Suprapubic skin (tissue), 4 donors: ENCODE results near the gene PRAMEF6. TPM values are rescaled to one million over a fixed set of nuclear protein-coding genes. Genes with fewer than 3 reads are reported as not detected.
"Not testable (repeated sequence)": the region's sequence is repeated elsewhere in the genome, so short reads cannot be mapped to it uniquely, and the experiment has no call there.

Source experiments
- DNase-seq, 2 donors: peaks; one replicate each; pipeline ENCODE4 v3.0.0-alpha.2; 2019; ENCODE audit warnings: low spot score in 2 of 2
- H3K27ac ChIP-seq: fragments of 200-600 bp; sonication (generic); one replicate; pipeline ENCODE4 v1.5.1; 2019
- H3K27me3 ChIP-seq: fragments of 200-600 bp; sonication (generic); one replicate; pipeline ENCODE4 v1.5.1; 2019
- H3K36me3 ChIP-seq: fragments of 200-600 bp; sonication (generic); one replicate; pipeline ENCODE4 v1.5.1; 2019
- H3K4me1 ChIP-seq: fragments of 200-600 bp; sonication (generic); one replicate; pipeline ENCODE4 v1.5.1; 2019
- H3K4me3 ChIP-seq: fragments of 200-600 bp; sonication (generic); one replicate; pipeline ENCODE4 v1.5.1; 2019; ENCODE audit warnings: mild to moderate bottlenecking
- H3K9me3 ChIP-seq: fragments of 200-600 bp; sonication (generic); one replicate; pipeline ENCODE4 v1.5.1; 2019
- WGBS: methylation state at CpG from one replicate; pipeline ENCODE4 v1.1.5; 2018; 5-methylcytosine and 5-hydroxymethylcytosine counted together
- total RNA-seq, 4 donors: library from RNA; depleted of rRNA; stranded (reverse); fragments of >200 nt; gene quantifications; one replicate each; pipeline ENCODE4 v1.1.0, GENCODE V29; 2016

PRAMEF6 gene
- total RNA-seq: not detected

- not testable (repeated sequence) for H3K27me3 ChIP-seq, H3K4me3 ChIP-seq, H3K4me1 ChIP-seq, DNase-seq, H3K36me3 ChIP-seq, H3K27ac ChIP-seq, H3K9me3 ChIP-seq
- WGBS: 98% methylated on average over 4 of the region's 4 CpGs
These were observed at the start of gene PRAMEF6 for GRCh38 chr1:12947480-12947879. Gene PRAMEF6, minus strand, starts transcription at chr1:12947580. Its CDS starts 5,062 bp downstream, at chr1:12942518.

GRCh38 chr1:12924368-12924767, 23.0 kb downstream of the PRAMEF6 start:
- DNase-seq, H3K9me3 ChIP-seq, H3K36me3 ChIP-seq, H3K4me3 ChIP-seq, H3K27me3 ChIP-seq, H3K27ac ChIP-seq, H3K4me1 ChIP-seq: not testable (repeated sequence)
- WGBS: 56% methylated on average over 4 of the region's 5 CpGs

- not testable (repeated sequence) for DNase-seq
- 59% methylated on average over 2 of the region's 2 CpGs for WGBS
These were observed 25.6 kb downstream of the PRAMEF6 start for GRCh38 chr1:12921749-12922148.

GRCh38 chr1:12916310-12916709, 31.1 kb downstream of the PRAMEF6 start, which contains the start of gene PRAMEF7:
Gene PRAMEF7, plus strand, starts transcription at chr1:12916610. Its CDS starts 1,083 bp downstream, at chr1:12917693.
- H3K4me3 ChIP-seq, H3K27me3 ChIP-seq, H3K9me3 ChIP-seq, H3K4me1 ChIP-seq, H3K27ac ChIP-seq, H3K36me3 ChIP-seq, DNase-seq: not testable (repeated sequence)
- WGBS: no CpG with 5 or more reads among the region's 1 CpG

More at GRCh38 chr1:12921749-12922148, 25.6 kb downstream of the PRAMEF6 start:
- not testable (repeated sequence) for H3K27ac ChIP-seq, H3K9me3 ChIP-seq, H3K27me3 ChIP-seq, H3K4me3 ChIP-seq, H3K36me3 ChIP-seq, H3K4me1 ChIP-seq

GRCh38 chr1:12903793-12904572, 43.4 kb downstream of the PRAMEF6 start:
- H3K9me3 ChIP-seq, DNase-seq, H3K27me3 ChIP-seq, H3K4me3 ChIP-seq, H3K4me1 ChIP-seq, H3K36me3 ChIP-seq, H3K27ac ChIP-seq: not testable (repeated sequence)
- 40% methylated on average over 1 of the region's 5 CpGs for WGBS

GRCh38 chr1:12899186-12899585, 48.2 kb downstream of the PRAMEF6 start:
- H3K4me1 ChIP-seq, H3K27me3 ChIP-seq, H3K36me3 ChIP-seq, DNase-seq, H3K9me3 ChIP-seq, H3K4me3 ChIP-seq, H3K27ac ChIP-seq: not testable (repeated sequence)

DNA sequence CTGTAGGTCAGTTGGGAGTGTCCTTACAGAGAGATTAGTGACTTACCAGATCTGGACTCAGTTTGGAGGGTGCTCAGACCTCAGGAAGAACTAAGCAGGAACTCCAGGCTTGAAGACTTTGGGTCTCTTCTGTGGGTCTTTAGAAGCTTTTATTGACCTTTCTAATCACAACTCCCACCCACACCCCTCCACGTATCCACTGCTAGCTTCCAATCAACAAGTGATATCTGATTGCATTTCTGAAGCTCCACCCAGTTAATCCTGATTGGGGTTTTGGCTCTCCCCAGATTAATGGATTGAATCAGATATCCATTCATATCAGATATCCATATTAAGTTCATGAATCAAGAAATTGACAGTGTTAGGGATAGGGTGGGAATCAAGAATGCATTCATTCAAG, 49.2 kb downstream of the PRAMEF6 start, which contains the start of gene PRAMEF10:
Gene PRAMEF10, minus strand, starts transcription at position 101 of the 400 bp plus-strand sequence. CDS start 2,423 bp downstream, outside the sequence.
- not testable (repeated sequence) for H3K4me1 ChIP-seq, DNase-seq, H3K4me3 ChIP-seq, H3K36me3 ChIP-seq, H3K27ac ChIP-seq, H3K9me3 ChIP-seq, H3K27me3 ChIP-seq
- WGBS: no CpG with 5 or more reads among the region's 1 CpG

Other genes starting within 250 kb of the PRAMEF6 start
- gene AADACL3, start 231.5 kb downstream of the PRAMEF6 start, total RNA-seq: 10 to 100 TPM; 11.6 to 70.4 (median 29.8) TPM
- gene CFAP107, start 201.4 kb downstream of the PRAMEF6 start, total RNA-seq: 1 to 10 TPM in 1 of 4 donors, not detected in 3; 1.2 TPM
- not detected for gene PRAMEF12, start 173.8 kb downstream of the PRAMEF6 start, total RNA-seq
- not detected for gene PRAMEF1, start 156.2 kb downstream of the PRAMEF6 start, total RNA-seq
- gene PRAMEF11, start 116.2 kb downstream of the PRAMEF6 start, total RNA-seq: not detected
- gene HNRNPCL1, start 98.9 kb downstream of the PRAMEF6 start, total RNA-seq: not detected
- under 1 TPM in 1 of 4 donors, not detected in 3; 0.39 TPM for gene PRAMEF2, start 90.5 kb downstream of the PRAMEF6 start, total RNA-seq
- not detected for gene PRAMEF4, start 61.4 kb downstream of the PRAMEF6 start, total RNA-seq
- gene PRAMEF10, start 49.3 kb downstream of the PRAMEF6 start, total RNA-seq: not detected
- gene PRAMEF7, start 31.0 kb downstream of the PRAMEF6 start, total RNA-seq: not detected
- gene PRAMEF27, start 109.0 kb upstream of the PRAMEF6 start, total RNA-seq: not detected
- not detected for gene HNRNPCL3, start 113.2 kb upstream of the PRAMEF6 start, total RNA-seq
- not detected for gene PRAMEF25, start 123.2 kb upstream of the PRAMEF6 start, total RNA-seq
- not detected for gene HNRNPCL2, start 169.3 kb upstream of the PRAMEF6 start, total RNA-seq
- gene PRAMEF26, start 208.4 kb upstream of the PRAMEF6 start, total RNA-seq: not detected
- gene HNRNPCL4, start 218.1 kb upstream of the PRAMEF6 start, total RNA-seq: not detected
- not detected for gene PRAMEF9, start 224.3 kb upstream of the PRAMEF6 start, total RNA-seq